IPS-18c (cell line): ENCODE results near the gene XPR1.

Experiments used
- H3K4me3 ChIP-seq: 2 replicates; pipeline ENCODE4 v1.7.0; 2013; ENCODE audit warnings: low read depth, mild to moderate bottlenecking, low read length, moderate library complexity; ENCODE audit not compliant: insufficient read depth
- H3K9me3 ChIP-seq: one replicate; pipeline ENCODE4 v1.6.1; 2013; ENCODE audit warnings: mild to moderate bottlenecking, low read length, moderate library complexity; ENCODE audit not compliant: control insufficient read depth, insufficient read depth

XPR1 gene

DNA sequence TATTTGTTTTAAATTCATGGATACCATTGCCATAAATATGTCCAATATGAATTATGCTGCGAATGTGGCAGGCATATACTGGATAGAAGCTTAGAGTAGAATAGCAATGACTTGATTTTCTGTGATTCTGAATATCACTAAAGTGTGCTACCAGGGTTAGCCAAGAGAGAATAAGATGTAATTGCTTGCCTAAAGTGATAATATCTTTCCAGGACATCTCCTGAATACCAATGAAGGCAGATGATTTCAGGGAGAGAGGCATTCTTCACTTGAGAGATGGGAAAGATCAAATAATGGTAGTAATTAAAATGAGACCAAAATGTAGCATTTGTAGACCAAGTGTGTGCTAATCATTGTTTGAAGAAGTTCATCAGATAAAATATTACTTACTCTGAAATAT is 227.5 kb downstream of the XPR1 start:
- no peak overlapping the region for H3K4me3 ChIP-seq
- no peaks in the 10 kb centered on the region for H3K9me3 ChIP-seq

DNA sequence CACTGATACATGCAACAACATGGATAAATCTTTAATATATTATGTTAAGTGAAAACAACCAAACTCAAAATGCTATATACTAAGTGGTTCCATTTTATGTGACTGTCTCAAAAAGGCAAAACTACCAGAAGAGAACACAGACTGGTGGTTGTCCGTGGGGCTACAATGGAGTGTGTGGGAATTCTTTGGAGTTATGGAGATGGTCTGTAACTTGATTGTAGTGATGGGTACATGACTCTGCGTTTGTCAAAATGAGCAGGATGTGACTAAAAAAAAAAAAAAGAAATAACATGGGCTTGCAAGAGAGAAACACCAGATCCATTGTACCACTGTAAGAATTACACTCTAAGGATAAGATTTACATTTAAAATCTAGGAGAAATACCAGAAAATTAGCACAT is 228.7 kb downstream of the XPR1 start:
- H3K4me3 ChIP-seq: no peak overlapping the region

DNA sequence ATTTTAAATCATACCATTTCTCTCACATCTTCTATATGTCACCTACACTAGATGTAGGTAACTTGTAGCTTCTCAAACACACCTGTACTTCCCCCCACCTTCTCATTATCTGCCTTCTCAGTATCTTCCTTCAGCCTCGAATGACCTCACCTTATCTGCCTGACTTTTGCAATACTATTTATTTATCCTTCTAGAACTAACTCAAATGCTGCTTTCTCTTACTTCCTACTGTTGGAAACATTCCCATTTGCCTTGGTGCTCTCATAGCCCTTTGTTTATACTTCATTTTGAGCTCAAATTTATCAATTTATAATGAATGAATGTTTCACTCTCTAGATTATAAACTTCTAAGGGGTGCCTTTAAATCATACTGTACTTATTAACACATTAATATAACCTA is 230.5 kb downstream of the XPR1 start:
- H3K9me3 ChIP-seq: no peaks in the 10 kb centered on the region

More for the DNA sequence above, 228.7 kb downstream of the XPR1 start:
- no peaks in the 10 kb centered on the region for H3K9me3 ChIP-seq

DNA sequence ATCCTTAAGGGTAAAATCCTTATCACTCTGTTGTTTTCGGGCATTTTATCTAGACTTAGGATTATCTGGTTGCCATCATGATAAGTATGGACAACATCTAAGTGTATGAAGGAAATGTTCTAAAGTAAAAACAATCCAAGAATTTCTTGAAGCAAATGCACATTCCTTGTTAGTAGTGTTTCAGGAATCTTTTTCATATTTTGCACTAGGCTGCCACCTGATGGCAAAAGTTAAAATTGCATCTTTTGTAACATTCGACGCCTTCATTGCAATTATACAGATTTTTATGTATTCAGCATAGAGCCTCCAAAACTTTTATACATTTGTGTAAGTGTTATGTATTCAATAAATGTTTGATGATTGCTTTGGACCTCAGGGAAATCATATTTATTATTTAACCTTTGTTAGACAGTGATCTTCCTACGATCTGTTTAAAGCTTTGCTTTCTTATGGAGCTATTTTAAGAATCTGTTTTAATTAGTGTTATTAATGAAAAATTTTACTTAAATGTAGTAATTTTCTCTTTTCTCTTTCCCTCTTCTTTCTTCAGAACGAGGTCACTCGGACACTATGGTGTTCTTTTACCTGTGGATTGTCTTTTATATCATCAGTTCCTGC is 231.4 kb downstream of the XPR1 start:
- Histone ChIP-seq H3K9me3 (no peaks in the 10 kb centered on the region), H3K4me3 (no peak overlapping the region)

More for the DNA sequence above, 230.5 kb downstream of the XPR1 start:
- no peak overlapping the region for H3K4me3 ChIP-seq

DNA sequence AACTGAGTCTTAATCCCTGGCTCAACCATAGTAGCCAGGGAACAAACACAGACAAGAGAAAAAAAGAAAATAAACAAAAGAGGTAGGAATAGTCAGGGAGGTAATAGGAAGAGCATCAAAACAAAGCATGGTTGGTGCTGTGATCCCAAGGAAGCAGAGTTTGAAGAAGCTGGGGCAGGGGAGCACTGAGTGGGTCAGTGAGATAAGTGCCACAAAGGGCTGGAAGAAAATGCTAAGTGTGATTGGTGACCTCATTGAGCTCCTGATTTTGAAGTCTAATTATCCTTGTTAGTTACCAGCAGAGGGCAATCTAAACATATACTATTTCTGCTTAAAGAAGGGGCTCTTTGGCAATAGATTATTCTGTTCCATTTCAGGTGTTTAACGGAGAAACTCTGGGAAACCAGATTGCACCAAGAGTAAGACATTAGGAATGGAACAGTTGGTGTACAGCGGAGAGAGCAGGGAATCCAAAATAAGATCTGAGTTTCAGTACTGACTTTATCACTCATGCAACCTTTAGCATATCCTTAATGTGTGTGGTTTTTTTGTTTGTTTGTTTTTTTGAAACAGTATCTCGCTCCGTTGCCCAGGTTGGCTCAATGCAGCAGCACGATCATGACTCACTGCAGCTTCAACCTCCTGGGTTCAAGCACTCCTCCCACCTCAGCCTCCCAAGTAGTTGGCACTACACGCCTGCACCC is 250.1 kb downstream of the XPR1 start:
- H3K4me3 ChIP-seq: no peak overlapping the region
- H3K9me3 ChIP-seq: no peaks in the 10 kb centered on the region

DNA sequence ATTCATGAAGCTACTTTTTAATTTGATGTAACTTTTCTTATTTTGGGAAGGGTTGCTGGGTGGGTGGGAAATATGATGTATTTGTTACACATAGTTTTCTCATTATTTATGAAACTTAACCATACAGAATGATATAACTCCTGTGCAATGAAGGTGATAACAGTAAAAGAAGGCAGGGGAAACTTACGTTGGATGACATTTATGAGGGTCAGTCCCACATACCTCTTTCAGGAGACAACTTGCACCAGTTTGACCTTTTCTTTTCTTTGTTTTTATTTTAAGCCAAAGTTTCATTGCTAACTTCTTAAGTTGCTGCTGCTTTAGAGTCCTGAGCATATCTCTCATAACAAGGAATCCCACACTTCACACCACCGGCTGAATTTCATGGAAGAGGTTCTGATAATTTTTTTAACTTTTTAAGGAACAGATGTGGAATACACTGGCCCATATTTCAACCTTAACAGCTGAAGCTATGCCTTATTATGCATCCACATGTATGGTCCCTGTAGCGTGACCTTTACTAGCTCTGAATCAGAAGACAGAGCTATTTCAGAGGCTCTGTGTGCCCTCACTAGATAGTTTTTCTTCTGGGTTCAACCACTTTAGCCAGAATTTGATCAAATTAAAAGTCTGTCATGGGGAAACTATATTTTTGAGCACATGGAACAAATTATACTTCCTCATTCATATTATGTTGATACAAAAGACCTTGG is 252.9 kb downstream of the XPR1 start:
- Histone ChIP-seq H3K9me3 (no peaks in the 10 kb centered on the region), H3K4me3 (no peak overlapping the region)

DNA sequence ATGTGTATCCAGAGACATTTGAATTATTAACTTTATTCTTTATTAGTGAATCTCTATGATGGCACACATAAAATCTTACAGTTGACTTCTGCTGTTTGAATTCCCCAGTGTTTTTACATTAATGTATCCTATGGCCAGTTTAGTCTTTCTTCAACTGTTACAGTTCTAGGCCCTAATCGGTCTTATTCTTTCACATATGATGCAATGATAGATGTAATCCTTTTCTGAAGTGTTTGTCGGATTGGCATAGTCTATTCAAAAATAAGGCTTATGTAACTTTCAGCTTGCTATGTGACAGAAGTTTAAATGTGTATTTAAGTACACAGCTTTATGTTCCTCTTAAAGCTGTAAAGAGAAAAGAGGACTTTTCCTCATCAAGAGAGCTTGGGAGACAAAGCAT is 254.5 kb downstream of the XPR1 start:
- H3K9me3 ChIP-seq: no peaks in the 10 kb centered on the region
- H3K4me3 ChIP-seq: no peak overlapping the region

DNA sequence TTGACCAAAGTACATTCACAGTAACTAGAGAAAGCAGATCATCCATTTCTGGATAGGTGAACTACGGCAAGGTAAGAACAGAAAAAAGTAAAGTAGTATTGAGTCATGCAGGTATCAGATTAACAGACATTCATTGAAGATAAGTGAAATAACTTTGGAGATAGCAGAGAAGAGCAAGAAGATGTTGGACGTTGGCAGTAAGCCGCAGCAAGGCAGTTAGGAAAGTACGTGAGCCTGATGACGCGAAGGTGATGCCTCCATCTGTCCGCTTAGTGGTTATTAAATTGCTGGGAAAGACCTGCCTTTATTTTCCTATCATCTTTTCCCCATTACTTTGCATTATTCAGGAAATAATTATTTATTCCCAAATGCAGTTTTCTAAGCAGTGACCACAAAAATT is 256.0 kb downstream of the XPR1 start:
- Histone ChIP-seq H3K9me3 (no peaks in the 10 kb centered on the region), H3K4me3 (no peak overlapping the region)

DNA sequence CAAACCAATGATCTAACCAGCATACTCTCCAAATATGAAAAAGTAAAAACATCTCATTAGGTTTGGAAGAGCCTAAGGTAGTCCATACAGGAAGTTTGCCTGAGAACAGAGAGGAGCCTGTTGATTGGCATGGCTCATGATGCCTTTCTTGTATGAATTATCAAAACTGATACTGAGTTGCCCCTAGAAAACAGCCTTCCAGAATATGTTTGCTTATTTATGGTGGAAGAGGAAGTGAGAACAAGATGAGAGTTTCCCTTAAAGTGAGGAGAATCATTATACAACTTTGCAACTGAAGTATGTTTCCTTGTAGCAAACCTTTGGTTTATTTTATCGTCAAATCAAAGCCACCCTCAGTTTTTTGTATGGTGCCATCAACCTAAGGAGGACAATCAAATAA is 257.0 kb downstream of the XPR1 start:
- H3K4me3 ChIP-seq: no peak overlapping the region
- H3K9me3 ChIP-seq: no peaks in the 10 kb centered on the region

DNA sequence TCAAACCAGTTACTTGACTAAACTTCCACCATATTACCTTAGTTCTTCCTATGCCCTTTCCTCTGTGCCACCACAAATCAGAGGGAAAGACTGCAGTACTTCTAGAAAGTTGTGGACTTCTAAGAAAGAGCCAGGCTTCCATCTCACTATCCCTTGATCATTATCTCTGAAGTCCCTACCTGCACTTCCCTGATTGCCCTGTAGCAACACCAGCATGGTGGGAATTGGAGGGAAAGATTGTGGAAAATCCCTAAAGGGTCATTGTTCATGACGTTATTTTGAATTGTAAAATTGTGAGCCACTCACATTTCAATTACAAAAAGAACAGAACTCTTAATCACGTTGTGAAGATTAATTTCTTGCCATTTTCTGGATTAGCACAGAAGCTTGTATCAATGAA is 257.5 kb downstream of the XPR1 start:
- H3K4me3 ChIP-seq: no peak overlapping the region
- no peaks in the 10 kb centered on the region for H3K9me3 ChIP-seq

DNA sequence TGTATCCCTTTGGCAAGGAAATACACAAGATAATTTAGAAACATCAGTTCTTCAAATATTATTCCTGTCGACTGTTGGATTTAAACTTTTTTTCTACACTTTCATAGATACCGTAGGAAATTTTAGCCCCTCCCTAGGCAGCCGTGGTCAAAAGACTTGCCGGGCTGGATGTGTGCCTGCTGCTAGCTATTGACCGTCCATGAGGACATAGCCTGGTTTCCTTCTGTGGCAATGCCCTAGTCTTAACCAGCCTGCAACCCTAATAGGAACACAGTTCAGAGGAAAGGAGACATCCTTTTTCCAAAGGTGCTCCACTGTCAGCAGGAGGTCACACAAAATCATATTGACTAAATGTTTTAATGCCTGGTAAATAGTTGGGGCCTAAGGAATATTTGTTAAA is 260.4 kb downstream of the XPR1 start:
- H3K4me3 ChIP-seq: no peak overlapping the region
- H3K9me3 ChIP-seq: no peaks in the 10 kb centered on the region

DNA sequence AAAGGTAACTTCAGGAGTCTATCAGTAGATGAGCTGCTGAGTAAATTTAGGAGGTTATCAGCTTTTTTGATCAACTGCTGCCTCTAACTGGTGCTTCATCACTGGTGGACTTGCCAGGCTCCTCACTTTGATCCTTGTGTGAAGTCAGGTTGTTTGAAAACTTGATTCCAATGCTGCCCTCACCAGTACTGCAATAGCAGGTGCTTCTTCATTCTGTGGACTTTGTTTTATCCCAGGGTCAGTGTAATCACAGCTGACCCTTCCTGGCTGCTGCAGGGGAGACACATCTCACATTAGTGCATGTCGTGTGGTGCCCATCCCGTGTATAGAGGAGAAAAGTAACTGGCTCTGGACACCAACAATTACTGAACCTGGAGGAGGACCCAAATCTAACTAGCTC is 260.9 kb downstream of the XPR1 start:
- no peak overlapping the region for H3K4me3 ChIP-seq
- H3K9me3 ChIP-seq: no peaks in the 10 kb centered on the region

DNA sequence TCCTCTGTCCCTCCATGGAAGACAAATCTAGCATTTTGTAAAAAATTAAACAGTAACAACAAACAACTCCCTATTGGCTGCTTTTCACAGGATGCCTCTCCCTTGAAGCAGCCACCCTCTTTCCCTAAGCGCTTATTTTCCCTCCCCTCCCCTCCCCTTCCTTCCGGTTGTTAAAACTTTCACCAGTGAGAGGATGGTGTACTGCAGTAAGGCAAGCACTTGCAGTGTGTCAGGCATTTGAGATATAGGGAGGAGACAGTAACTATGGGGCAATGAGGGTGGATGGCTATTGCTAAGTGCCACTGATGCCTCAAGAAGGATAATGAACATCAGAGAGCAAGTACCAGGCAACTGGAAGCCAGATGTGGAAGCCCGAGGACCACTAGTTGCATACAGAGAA is 261.8 kb downstream of the XPR1 start:
- no peaks in the 10 kb centered on the region for H3K9me3 ChIP-seq
- no peak overlapping the region for H3K4me3 ChIP-seq

DNA sequence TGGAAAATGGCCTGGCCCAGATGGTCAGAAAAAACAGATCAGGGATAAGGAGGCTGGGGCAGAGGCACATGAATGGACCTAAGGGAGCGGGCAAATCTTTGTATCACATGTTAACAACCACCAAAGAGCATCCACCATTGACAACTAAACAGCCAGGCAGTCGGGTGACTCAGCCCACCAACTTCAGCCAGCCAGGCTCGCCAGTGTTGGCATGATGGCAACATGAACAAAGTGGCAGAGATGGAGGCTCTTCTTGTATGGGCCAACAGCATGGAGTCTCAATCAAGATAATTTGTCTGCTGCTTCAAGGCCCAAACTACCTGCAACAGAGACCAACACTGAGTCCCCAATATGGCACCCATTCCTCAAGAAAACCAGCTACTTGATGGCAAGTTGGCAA is 264.3 kb downstream of the XPR1 start:
- Histone ChIP-seq H3K9me3 (no peaks in the 10 kb centered on the region), H3K4me3 (no peak overlapping the region)

DNA sequence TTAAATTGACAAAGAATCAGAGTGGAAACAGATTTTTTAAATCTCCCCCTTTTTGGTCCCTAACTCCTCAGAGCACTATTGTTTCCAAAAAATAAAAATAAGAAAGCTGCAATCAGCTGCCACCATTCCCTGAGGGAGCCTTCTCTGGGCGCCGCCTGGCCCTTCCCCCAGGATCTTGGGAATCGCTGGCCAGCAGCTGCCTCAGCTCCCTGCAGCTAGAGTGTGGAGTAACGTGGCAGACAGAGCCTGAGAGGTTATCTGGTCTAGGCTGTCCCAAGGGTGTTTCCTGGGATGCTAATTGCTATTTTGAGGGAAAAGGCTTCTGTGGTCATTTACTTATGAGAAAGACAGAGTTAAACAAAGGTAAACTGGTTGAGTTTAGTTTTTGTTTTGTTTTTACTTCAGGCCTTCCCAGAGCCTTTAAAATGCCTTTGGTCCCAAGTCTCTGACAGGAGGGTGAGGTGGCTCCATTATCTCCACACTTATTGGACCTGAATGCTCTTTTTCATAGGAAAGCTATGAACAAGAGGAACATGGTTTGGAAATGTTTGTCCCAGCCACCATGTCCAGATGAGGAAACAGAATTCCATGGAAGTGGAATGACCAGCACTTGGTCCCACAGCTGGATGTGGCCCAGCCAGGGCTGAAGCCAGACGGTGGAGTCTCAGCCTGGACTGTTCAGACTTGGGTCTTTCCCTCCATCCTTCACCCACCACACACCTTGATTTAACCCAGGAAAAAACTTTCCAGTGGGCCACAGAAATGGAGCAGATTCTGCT is 266.8 kb downstream of the XPR1 start:
- Histone ChIP-seq H3K9me3 (no peaks in the 10 kb centered on the region), H3K4me3 (no peak overlapping the region)

DNA sequence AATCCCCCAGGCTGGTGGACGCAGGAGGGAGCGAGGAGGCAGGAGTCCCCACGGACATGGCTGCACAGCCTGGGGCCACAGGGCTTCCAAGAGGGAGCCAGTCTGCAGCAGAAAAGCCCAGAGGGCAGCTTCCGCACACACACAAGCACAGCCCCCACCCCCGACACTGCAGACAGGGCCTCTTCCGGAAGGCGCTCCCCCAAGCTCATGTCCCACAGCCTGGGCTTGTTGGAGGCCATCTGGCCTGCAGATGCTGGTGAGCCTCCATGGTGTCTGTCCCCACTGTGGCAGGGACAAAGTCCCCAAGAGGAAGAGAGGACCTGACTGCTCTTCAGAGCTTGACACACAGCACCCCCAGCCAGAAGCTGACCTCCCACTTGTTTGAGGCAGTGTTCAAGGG is 267.4 kb downstream of the XPR1 start:
- Histone ChIP-seq H3K9me3 (no peaks in the 10 kb centered on the region), H3K4me3 (no peak overlapping the region)

DNA sequence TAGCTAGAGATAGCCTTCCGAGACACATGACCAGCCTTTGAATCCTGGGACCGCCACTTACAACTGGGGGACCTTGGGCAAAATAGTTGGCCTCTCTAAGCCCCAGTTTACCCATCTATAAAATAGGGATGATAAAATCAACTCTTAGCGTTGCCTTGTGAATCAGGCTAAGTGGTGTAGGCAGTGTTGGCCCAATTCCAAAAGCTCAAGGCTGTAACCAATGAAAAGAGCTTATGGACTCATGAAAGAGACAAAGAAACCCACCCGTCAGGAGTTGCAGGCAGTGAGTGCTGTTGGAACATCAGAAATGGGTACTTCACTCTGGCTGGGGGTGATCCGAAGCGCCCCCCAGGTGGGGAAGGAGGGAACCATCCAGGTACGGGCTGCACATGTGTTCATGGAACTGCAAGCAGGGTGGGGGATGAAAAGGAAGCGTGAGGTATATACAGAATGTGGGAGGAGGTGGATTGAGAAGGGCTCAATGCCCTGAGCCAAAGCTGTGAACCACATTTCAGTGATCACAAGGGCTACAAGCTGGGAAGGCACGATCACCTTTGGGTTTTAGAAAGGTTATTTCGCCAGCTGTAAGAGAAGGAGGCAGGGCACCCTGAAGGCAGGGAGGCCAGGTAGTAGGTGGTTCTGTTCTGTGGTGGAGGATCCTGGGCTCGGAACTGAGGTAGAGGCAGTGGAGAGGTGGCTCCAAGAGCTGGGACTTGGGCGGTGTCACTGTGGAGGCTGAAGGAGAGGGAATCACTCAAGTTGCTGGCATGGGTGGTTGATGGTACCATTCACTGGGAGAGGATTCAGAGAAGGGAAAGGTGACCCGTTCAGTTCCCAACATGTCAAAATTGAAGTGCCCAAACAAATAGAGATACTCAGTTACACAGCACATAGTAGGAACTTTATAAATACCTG is 269.5 kb downstream of the XPR1 start:
- no peak overlapping the region for H3K4me3 ChIP-seq
- no peaks in the 10 kb centered on the region for H3K9me3 ChIP-seq
